Measurements from ENCODE around the gene FANCC.

DNA sequence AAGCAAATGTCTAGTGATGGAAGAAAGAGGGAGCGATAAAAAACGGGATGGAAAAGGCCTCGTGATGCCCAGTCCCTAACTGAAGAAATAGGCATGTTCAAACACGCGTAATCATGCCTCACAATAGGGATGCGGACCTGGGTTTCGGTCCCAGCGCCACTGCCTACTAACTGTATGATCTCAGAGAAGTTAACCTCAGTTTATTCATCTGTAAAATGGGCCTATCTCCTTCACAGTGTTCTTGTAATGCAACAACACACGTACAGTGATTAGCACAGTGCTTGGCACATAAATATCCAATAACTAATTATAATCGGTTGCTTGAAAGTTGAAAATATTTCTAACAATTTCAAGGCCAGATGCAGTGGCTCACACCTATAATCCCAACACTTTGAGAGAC is 181.8 kb downstream of the FANCC start:
- no peak for TF ChIP-seq EGR1 (IDR thresholded peaks at IDR 0.05)
- TF ChIP-seq TAF1 (IDR thresholded peaks at IDR 0.05; ENCODE audit: low read depth) = no peak
- TF ChIP-seq, protein P1, sequence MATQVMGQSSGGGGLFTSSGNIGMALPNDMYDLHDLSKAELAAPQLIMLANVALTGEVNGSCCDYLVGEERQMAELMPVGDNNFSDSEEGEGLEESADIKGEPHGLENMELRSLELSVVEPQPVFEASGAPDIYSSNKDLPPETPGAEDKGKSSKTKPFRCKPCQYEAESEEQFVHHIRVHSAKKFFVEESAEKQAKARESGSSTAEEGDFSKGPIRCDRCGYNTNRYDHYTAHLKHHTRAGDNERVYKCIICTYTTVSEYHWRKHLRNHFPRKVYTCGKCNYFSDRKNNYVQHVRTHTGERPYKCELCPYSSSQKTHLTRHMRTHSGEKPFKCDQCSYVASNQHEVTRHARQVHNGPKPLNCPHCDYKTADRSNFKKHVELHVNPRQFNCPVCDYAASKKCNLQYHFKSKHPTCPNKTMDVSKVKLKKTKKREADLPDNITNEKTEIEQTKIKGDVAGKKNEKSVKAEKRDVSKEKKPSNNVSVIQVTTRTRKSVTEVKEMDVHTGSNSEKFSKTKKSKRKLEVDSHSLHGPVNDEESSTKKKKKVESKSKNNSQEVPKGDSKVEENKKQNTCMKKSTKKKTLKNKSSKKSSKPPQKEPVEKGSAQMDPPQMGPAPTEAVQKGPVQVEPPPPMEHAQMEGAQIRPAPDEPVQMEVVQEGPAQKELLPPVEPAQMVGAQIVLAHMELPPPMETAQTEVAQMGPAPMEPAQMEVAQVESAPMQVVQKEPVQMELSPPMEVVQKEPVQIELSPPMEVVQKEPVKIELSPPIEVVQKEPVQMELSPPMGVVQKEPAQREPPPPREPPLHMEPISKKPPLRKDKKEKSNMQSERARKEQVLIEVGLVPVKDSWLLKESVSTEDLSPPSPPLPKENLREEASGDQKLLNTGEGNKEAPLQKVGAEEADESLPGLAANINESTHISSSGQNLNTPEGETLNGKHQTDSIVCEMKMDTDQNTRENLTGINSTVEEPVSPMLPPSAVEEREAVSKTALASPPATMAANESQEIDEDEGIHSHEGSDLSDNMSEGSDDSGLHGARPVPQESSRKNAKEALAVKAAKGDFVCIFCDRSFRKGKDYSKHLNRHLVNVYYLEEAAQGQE (IDR thresholded peaks at IDR 0.05; ENCODE audit: low read depth) = no peak
- no peak for TF ChIP-seq ZBTB7A (IDR thresholded peaks at IDR 0.05; ENCODE audit: low read depth)
- no peak for TF ChIP-seq RAD21 (IDR thresholded peaks at IDR 0.05; ENCODE audit: low read depth)
- no peak for TF ChIP-seq TEAD4 (IDR thresholded peaks at IDR 0.05)
- TF ChIP-seq EP300 (IDR thresholded peaks at IDR 0.05; ENCODE audit: borderline replicate concordance) = no peak
- TF ChIP-seq YY1 (IDR thresholded peaks at IDR 0.05; ENCODE audit: low read depth) = no peak
- no peak for TF ChIP-seq FOXM1 (IDR thresholded peaks at IDR 0.05; ENCODE audit: borderline replicate concordance, low read depth)
- TF ChIP-seq TCF12 (IDR thresholded peaks at IDR 0.05; ENCODE audit: low read depth) = no peak

Measured in Ishikawa (cell line).